ENCODE data around the gene IER2. TPM values are rescaled to one million over a fixed set of nuclear protein-coding genes. Genes with fewer than 3 reads are reported as not detected.

The IER2 gene
- total and polyA plus RNA-seq, 2 of the 8 experiments (the other 6 are each of a cell fraction or from before 2014, with no cell fraction given): 84.5 to 138 TPM

DNA sequence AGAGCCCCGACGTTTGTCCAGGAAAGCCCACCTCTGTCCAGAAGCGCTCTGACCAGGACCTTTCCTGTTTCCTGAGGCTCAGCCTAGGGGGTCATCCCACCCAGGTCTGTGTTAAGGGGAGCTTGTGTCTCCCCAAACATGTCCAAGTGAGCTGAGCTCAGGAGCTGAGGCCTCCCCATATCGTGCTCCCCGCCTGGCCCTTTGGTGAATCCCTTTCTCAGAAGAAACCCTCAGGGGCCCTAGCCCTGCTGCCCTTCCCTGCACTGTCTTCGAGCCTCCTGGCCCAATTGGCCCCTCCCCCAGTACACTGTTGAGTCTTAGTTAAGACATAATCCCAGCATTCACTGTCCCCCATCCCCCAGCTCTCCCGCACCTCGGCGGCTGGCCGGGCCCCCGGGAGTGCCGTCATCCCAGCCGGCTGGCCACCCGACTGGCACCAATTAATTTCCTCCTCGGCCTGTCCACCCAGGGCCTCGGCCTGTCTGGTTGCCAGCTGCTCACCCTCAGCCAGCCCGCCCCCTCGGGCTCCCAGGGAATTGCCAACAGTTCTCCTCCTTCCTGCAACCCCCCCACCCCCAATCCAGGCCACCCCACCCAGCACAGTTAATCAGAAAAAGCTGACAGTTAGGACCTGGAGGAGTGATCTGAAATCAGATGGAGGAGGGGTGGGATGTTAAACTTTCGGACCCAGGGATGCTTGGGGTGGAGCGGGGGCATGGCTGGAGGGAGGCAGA lies 13.6 kb downstream of the IER2 start (continued):
- TF ChIP-seq, protein P1, sequence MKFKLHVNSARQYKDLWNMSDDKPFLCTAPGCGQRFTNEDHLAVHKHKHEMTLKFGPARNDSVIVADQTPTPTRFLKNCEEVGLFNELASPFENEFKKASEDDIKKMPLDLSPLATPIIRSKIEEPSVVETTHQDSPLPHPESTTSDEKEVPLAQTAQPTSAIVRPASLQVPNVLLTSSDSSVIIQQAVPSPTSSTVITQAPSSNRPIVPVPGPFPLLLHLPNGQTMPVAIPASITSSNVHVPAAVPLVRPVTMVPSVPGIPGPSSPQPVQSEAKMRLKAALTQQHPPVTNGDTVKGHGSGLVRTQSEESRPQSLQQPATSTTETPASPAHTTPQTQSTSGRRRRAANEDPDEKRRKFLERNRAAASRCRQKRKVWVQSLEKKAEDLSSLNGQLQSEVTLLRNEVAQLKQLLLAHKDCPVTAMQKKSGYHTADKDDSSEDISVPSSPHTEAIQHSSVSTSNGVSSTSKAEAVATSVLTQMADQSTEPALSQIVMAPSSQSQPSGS (IDR thresholded peaks at IDR 0.05; ENCODE audit: low read length): no peak
- TF ChIP-seq HDAC2 (IDR thresholded peaks at IDR 0.05; ENCODE audit: borderline replicate concordance in 1 of 2, low read depth in 2 of 2, low read length in 2 of 2): no peak
- TF ChIP-seq POU5F1 (IDR thresholded peaks at IDR 0.05; ENCODE audit: low read depth, low read length): no peak
- TF ChIP-seq KDM5A (IDR thresholded peaks at IDR 0.05; ENCODE audit: low read length): no peak
- TF ChIP-seq PHF8 (conservative IDR thresholded peaks at IDR 0.05; ENCODE audit: low read depth, low read length): no peak; the same call in 1 of the 2 replicates
- no peak; the same call in 1 of the 2 replicates for TF ChIP-seq CHD1 (IDR thresholded peaks at IDR 0.05; ENCODE audit: low read depth, low read length)
- TF ChIP-seq SP1 (IDR thresholded peaks at IDR 0.05; ENCODE audit: low read depth, low read length): peak; percentile 56; the same call in 1 of the 2 replicates
- no peak for TF ChIP-seq TAF7 (optimal IDR thresholded peaks at IDR 0.05; ENCODE audit: borderline replicate concordance, low read depth, low read length)
- TF ChIP-seq, protein P2, sequence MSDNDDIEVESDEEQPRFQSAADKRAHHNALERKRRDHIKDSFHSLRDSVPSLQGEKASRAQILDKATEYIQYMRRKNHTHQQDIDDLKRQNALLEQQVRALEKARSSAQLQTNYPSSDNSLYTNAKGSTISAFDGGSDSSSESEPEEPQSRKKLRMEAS (IDR thresholded peaks at IDR 0.05): peak; percentile 14; the same call in 1 of the 2 replicates
- no peak for TF ChIP-seq FOSL1 (IDR thresholded peaks at IDR 0.05; ENCODE audit: insufficient read depth, low read depth, low read length)
- no peak for TF ChIP-seq CHD2 (IDR thresholded peaks at IDR 0.05; ENCODE audit: low read length)
- TF ChIP-seq, protein P3, sequence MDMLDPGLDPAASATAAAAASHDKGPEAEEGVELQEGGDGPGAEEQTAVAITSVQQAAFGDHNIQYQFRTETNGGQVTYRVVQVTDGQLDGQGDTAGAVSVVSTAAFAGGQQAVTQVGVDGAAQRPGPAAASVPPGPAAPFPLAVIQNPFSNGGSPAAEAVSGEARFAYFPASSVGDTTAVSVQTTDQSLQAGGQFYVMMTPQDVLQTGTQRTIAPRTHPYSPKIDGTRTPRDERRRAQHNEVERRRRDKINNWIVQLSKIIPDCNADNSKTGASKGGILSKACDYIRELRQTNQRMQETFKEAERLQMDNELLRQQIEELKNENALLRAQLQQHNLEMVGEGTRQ (IDR thresholded peaks at IDR 0.05; ENCODE audit: low read length): no peak
- TF ChIP-seq TEAD4 (IDR thresholded peaks at IDR 0.05; ENCODE audit: low read depth, low read length): no peak
- TF ChIP-seq EGR1 (IDR thresholded peaks at IDR 0.05; ENCODE audit: borderline replicate concordance, low read depth, low read length): peak; percentile 19; the same call in 1 of the 2 replicates
- TF ChIP-seq NRF1 (IDR thresholded peaks at IDR 0.05; ENCODE audit: low read depth, low read length): no peak

Measured in H1 (cell line).